Gastroesophageal sphincter (tissue), 4 donors: ENCODE results near the gene POLDIP2. TPM values are rescaled to one million over a fixed set of nuclear protein-coding genes. Genes with fewer than 3 reads are reported as not detected.

Experiments
- ATAC-seq: fragments of 150-250 bp; one replicate; pipeline ENCODE4 v1.9.1; 2016; ENCODE audit warnings: mild to moderate bottlenecking, moderate library complexity
- H3K27ac ChIP-seq, 4 donors: fragments of 200-600 bp; sonication (generic) in 3 of 4; 1 replicate in 3 of 4; 2 replicates in 1 of 4; pipeline ENCODE4 v1.5.1; 2016 to 2019
- H3K27me3 ChIP-seq: fragments of 200-600 bp; sonication (generic); one replicate; pipeline ENCODE4 v1.5.1; 2019
- H3K36me3 ChIP-seq, 2 donors: fragments of 200-600 bp; sonication (generic); one replicate each; pipeline ENCODE4 v1.5.1; 2019; ENCODE audit warnings: control low read depth in 1 of 2
- H3K4me1 ChIP-seq, 3 donors: fragments of 200-600 bp; sonication (generic); 1 replicate in 2 of 3; 2 replicates in 1 of 3; pipeline ENCODE4 v1.5.1; 2016 to 2019; ENCODE audit warnings: control low read depth in 2 of 3
- H3K4me3 ChIP-seq, 2 donors: fragments of 200-600 bp; sonication (generic); one replicate each; pipeline ENCODE4 v1.5.1; 2019; ENCODE audit warnings: mild to moderate bottlenecking in 1 of 2, moderate library complexity in 1 of 2
- H3K9me3 ChIP-seq, 3 donors: fragments of 200-600 bp; sonication (generic); one replicate each; pipeline ENCODE4 v1.5.1; 2017 to 2019; ENCODE audit warnings: control low read depth in 2 of 3
- EP300 ChIP-seq: sonication (generic); formaldehyde crosslinking; IDR thresholded peaks from one replicate; pipeline ENCODE4 v1.6.1; 2017; ENCODE audit warnings: antibody characterized with exemption, mild to moderate bottlenecking
- POLR2A ChIP-seq, 2 donors: fragments of 450-650 bp; IDR thresholded peaks; one replicate each; pipeline ENCODE4 v1.6.1; 2017; ENCODE audit warnings: antibody characterized with exemption in 2 of 2, mild to moderate bottlenecking in 2 of 2, moderate library complexity in 1 of 2
- POLR2AphosphoS5 ChIP-seq: sonication (generic); formaldehyde crosslinking; IDR thresholded peaks from one replicate; pipeline ENCODE4 v1.6.1; 2017; ENCODE audit warnings: antibody characterized with exemption
- WGBS, 2 donors: methylation state at CpG; one replicate each; pipeline ENCODE4 v1.1.5; 2018; ENCODE audit warnings: low coverage in 1 of 2; 5-methylcytosine and 5-hydroxymethylcytosine counted together
- total RNA-seq, 4 donors: library from RNA; depleted of rRNA; stranded (reverse); fragments of >200 nt; gene quantifications; one replicate each; pipeline ENCODE4 v1.1.0, GENCODE V29; 2016
- TF ChIP-seq, protein P1 (sequence below), 4 experiments: fragments of 200-600 bp in 2 of 4; fragments of 450-650 bp in 2 of 4; sonication (generic) in 1 of 4; IDR thresholded peaks; one replicate each; pipeline ENCODE4 v1.5.1; 2017 to 2019; ENCODE audit warnings: antibody characterized with exemption in 4 of 4, mild to moderate bottlenecking in 2 of 4, moderate library complexity in 2 of 4

The POLDIP2 gene
- total RNA-seq, 4 donors from 2014 or later, result 71.1 to 108 (median 77.8) TPM

DNA sequence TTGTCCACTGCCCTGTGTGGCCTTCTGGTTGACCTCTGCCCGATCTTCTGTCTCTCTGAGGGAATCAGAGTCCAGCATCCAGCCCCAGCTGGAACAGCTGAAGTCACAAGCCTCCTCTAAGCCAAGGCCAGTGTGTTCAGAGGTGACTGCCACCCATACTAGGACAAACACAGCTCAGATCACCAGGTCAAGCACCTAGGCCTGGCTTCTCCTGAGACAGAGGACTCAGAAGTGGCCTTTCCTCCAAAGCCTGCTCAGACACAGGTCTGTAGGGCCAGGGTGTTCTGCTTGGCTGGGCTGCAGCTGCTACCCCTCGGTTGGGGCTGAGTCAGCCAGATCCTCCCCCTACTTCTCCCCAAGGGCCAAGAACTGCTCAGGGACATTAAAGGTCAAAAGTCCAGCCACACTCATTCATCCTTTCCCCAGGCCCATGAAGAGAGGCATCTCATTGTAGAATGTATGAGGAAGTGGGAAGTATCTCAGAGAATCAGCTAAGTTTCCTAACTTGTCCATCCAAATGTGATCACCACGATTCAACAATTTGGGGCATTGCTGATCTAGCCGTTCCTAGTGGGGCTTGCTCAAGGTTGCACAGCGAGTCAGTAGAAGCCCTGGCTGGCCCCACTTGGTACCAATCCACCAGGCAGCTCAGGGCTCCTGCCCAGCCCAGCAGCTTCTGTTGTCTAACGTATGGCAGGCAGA is 41.1 kb upstream of the POLDIP2 start:
- Histone ChIP-seq H3K4me1 (no peaks in the 10 kb centered on the region), H3K4me3 (no peak overlapping the region), H3K27me3 (no peaks in the 10 kb centered on the region), H3K27ac (no peak overlapping the region), H3K9me3 (no peaks in the 10 kb centered on the region), H3K36me3 (peaks cover 0 to 95% of the 10 kb centered on the region in 2 donors)
- TF ChIP-seq EP300 (no peak), POLR2AphosphoS5 (no peak), POLR2A (IDR thresholded peaks at IDR 0.05) (no peak)
- TF ChIP-seq, protein P1, sequence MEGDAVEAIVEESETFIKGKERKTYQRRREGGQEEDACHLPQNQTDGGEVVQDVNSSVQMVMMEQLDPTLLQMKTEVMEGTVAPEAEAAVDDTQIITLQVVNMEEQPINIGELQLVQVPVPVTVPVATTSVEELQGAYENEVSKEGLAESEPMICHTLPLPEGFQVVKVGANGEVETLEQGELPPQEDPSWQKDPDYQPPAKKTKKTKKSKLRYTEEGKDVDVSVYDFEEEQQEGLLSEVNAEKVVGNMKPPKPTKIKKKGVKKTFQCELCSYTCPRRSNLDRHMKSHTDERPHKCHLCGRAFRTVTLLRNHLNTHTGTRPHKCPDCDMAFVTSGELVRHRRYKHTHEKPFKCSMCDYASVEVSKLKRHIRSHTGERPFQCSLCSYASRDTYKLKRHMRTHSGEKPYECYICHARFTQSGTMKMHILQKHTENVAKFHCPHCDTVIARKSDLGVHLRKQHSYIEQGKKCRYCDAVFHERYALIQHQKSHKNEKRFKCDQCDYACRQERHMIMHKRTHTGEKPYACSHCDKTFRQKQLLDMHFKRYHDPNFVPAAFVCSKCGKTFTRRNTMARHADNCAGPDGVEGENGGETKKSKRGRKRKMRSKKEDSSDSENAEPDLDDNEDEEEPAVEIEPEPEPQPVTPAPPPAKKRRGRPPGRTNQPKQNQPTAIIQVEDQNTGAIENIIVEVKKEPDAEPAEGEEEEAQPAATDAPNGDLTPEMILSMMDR (IDR thresholded peaks at IDR 0.05), result no peak
- ATAC-seq, result peak; percentile 15
- 59 to 80% methylated on average over 1 to 5 of the region's 6 CpGs for WGBS, 2 donors

DNA sequence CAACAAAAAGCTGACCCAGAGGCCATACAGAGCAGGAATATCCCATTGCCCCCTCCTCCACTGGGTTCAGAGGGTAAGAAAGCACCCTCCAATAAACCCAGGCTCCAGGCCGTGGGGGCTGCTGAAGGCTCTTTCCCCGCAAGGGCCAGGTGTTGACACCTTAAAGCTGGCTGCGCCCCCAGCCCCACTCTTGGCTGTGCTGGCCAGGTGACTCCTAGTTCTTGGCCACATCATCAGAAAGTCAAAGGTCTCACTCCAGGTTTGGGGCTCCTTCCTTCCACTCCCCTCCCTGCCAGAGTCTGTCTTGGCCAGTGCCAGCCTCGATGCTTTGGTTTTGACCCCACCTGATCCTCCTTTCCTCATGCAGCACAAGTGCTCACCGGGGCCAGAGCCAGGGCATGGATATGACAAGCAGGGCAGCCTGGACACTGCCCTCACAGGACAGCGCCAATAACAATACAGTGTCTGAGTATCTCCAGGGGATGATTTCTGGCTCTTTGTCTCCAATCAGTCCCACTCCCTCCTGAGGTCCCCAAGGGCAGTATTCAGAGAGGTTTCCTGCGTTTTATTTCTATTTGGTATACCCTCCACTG is 40.5 kb upstream of the POLDIP2 start:
- peaks cover 0 to 95% of the 10 kb centered on the region in 2 donors for H3K36me3 ChIP-seq
- WGBS, 2 donors, result 74 to 80% methylated on average over 2 to 6 of the region's 7 CpGs
- no peak overlapping the region for H3K4me3 ChIP-seq
- no peak overlapping the region for H3K27ac ChIP-seq
- TF ChIP-seq POLR2A (IDR thresholded peaks at IDR 0.05) (no peak), EP300 (no peak), POLR2AphosphoS5 (no peak)
- TF ChIP-seq, protein P1 (IDR thresholded peaks at IDR 0.05), result no peak
- no peaks in the 10 kb centered on the region for H3K9me3 ChIP-seq
- H3K4me1 ChIP-seq, result no peaks in the 10 kb centered on the region
- ATAC-seq, result no peak
- no peaks in the 10 kb centered on the region for H3K27me3 ChIP-seq

- no peaks in the 10 kb centered on the region for H3K27me3 ChIP-seq
- no peaks in the 10 kb centered on the region for H3K9me3 ChIP-seq
- no peak overlapping the region for H3K4me3 ChIP-seq
- no peak for ATAC-seq
- no peaks in the 10 kb centered on the region for H3K4me1 ChIP-seq
- 100% methylated on average over 1 to 2 of the region's 3 CpGs for WGBS, 2 donors
- H3K27ac ChIP-seq, result no peak overlapping the region
- TF ChIP-seq, protein P1 (IDR thresholded peaks at IDR 0.05), result no peak
- TF ChIP-seq EP300 (no peak), POLR2A (IDR thresholded peaks at IDR 0.05) (no peak), POLR2AphosphoS5 (no peak)
- H3K36me3 ChIP-seq, result peaks cover 0 to 95% of the 10 kb centered on the region in 2 donors
Measured at GRCh38 chr17:28397275-28397674, 39.9 kb upstream of the POLDIP2 start.

GRCh38 chr17:28396635-28397239 is 39.4 kb upstream of the POLDIP2 start:
- no peaks in the 10 kb centered on the region for H3K4me1 ChIP-seq
- H3K27me3 ChIP-seq, result no peaks in the 10 kb centered on the region
- H3K4me3 ChIP-seq, result no peak overlapping the region
- WGBS, 2 donors, result 70 to 80% methylated on average over 1 to 4 of the region's 6 CpGs
- H3K27ac ChIP-seq, result no peak overlapping the region
- H3K36me3 ChIP-seq, result peaks cover 0 to 95% of the 10 kb centered on the region in 2 donors
- TF ChIP-seq EP300 (no peak), POLR2AphosphoS5 (no peak), POLR2A (IDR thresholded peaks at IDR 0.05) (no peak)
- TF ChIP-seq, protein P1 (IDR thresholded peaks at IDR 0.05), result no peak
- H3K9me3 ChIP-seq, result no peaks in the 10 kb centered on the region
- no peak for ATAC-seq
